NK-92 treated with Interleukin-12 subunit alpha and Interleukin-12 subunit beta, amount 100 ng/mL, for 24 hours (cell line): ENCODE data around the gene CHPF2.

Experiments used
- DNase-seq: peaks from one replicate; lab custom pipeline; 2025; lab: John Stamatoyannopoulos, UW

The CHPF2 gene

GRCh38 chr7:151204383-151205032, 27.8 kb upstream of the CHPF2 start:
- DNase-seq, result no peak

DNA sequence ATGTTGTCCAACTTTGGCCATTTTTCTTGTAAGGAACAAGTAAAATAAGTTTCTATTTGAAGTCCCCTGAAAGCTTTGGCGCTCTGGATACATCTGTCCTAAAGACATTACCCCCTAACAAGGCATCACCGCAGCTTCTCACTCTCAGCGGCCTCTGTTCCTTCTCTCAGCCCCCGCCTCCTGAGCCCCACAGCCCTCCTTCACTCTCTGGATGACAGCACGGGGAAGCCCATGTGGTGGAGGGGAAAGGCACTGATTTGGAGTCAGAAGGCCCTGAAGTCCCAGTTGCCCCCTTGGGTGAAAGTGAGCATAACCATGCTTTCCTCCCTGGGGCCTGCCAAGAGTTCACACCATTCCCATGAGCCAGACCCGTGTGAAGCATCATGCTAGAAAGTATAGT, 26.6 kb upstream of the CHPF2 start:
- no peak for DNase-seq

DNA sequence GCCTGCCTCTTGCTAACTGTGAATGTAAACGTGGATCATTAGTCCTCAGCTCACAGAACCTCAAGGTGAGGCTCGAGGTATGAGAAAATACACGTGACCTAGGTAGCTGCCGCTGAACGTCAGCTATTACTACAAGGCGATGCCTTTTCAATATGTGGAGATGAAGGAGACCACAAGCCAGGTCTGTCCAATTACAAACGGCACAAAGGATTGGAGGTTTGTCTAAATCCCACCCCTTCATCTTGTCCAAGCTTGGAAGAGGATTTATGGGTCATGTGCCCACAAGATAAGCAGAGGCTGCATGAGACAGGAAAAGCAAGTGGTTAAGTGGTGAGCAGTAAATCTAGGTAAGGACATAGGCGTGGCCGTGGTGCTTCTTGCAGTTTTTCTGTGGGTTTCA, 25.4 kb upstream of the CHPF2 start:
- no peak for DNase-seq

DNA sequence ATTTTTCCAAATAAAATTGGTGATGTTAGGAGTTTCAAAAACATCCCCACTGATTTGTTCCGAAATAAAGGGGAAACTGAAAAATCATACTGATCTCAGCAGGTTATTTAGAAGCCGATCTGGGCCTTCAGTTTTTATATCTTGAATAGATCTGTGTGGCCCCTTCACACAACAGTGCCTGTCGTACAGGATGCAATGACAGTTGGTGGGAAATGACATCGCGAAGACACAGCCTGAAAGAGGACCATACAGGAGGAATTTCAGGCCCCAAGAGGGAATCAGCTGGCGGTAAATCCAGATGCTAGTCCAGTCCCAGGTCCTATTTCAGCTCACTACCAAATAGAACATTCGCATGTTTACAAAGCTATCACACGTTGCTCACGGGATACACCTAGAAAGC, 25.0 kb upstream of the CHPF2 start:
- no peak for DNase-seq

GRCh38 chr7:151207804-151208203, 24.5 kb upstream of the CHPF2 start:
- DNase-seq, result no peak

DNA sequence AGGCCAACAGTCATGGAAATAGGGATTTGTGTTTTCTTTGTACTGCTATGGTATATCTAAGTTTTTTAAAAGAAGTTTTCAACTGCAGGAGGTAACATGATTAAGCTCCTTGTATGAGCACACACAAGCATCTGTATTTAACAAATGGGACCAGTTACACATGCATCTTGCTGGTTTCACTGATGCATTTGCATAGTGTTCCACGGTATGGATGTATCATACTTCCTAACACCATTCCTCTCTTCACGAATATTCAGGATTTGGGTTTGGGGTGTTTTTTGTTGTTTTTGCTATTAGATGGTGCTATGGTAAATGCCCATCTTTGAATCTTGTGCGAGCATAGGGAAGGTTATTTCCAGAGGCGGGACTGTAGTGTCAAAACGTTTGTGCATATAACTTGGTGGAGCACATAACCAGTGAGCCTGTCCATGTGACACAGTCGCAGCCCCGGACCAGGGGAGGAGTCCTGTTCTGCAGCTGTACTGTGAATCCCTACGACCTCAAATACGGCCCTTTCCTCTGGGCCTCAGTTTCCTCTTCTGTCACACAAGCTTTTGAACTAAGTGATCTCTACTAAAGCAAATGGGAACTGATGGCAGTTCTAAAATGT, 23.9 kb upstream of the CHPF2 start:
- DNase-seq, result no peak

- no peak for DNase-seq
These were observed 22.7 kb upstream of the CHPF2 start for GRCh38 chr7:151209588-151209987.

DNA sequence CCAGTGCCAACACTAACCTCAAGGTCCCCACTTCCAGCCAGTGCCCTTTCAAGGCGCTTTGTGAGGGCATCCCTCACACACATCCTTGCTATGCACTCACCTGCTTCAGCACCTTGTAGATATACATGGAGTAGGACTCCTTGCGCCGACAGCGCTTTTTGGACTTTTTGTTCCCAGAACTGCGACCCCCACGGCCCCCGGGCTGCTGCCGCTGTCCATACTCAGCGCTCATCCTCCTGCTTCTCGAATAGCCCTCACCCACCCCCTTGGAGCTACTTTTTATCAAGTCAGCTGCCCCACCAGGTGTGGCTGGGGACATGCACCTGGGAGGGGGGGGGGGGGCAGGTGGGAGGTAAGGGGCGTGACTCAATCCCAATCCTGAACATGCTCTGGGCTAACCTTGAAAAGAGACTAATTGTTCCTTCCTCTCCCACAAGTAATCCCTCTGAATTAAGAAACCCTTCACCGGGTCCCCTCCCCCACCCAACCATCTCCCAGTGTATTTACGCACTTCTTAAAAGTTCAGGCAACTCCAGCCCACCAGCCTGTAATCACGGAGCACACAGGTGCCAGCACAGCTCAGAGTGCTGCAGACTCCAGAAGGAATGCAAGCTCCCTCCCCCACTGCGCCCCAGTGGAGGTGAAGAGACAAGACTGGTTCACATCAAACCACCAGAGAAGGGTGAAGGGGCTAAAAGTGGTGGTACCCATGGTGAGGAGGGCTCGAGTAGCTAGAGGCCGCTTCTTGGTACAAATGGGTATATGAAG, 22.0 kb upstream of the CHPF2 start, which contains the start of gene H2BK1:
H2BK1 (minus strand) TSS at position 402 of the 768 bp plus-strand sequence; CDS start at position 232, 170 bp downstream.
- no peak for DNase-seq

DNA sequence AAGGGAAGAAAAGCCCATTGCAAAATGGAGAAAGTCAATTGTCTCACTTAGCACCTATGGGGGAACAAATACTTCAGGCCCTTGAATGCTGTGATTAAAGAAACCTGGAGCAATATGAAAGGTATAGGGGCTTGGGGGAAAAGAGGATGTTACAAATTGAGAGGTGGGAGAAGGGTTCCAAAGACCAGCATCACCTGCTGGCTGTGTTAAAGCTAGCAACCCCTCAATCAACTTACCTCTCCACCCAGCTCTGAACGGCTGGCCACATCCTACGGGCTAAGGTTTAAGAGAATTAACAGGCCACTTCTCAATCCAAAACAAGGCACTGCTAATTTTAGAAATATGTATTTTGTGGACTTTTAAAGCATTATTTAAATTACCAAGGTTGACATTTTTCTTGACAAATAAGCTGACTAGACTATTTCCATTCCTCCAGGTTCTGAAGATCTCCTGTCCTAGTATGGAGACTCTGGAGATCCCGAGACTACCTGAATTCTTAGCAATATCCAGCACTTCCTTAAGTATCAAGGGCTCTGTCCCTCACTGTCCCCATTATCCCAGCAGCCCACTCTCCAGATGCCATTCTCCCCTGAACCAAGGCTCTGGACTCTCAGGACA, 21.0 kb upstream of the CHPF2 start:
- no peak for DNase-seq

- no peak for DNase-seq
These were observed 19.7 kb upstream of the CHPF2 start for GRCh38 chr7:151212626-151213025.

- no peak for DNase-seq
These were observed 18.5 kb upstream of the CHPF2 start for GRCh38 chr7:151213826-151214225.

DNA sequence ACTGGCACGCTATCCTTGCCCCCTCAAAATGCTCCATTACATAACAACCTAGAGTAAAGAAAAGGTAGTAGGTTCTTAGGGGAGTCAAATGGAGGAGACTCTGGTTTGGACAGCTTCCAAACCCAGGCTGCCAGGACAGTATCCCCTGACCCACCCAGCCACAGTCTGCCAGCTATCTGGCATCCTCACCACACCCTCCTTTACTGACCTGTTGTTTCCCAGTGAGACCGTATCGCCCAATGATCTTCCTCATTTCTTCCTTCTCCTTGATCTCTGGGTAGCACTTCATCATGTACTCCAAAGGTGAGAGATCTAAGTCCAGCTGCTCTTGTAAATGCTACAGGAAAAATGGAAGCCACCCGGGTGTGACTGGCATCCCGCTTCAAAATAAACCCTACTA, 16.9 kb upstream of the CHPF2 start:
- DNase-seq, result no peak

- DNase-seq, result no peak
These were observed 14.1 kb upstream of the CHPF2 start for GRCh38 chr7:151218170-151218569.

- no peak for DNase-seq
These were observed 8.6 kb upstream of the CHPF2 start for GRCh38 chr7:151223728-151224127.

GRCh38 chr7:151225948-151226510, 6.3 kb upstream of the CHPF2 start:
- no peak for DNase-seq

DNA sequence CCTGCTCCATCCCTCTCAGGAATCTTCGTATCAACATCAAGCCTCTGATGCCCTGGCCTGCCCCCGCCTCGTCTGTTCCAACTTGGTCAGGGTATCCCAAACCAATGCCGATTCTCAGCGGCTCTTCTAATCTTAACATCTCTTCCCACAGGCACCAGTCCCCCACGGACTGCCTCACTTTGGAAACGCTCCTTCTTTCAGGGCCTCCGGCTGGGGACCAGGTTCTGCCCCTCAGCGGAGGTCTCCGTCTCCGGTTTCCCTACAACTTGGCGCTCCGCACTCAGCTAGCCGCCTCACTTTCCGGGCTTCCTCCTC, 5.8 kb upstream of the CHPF2 start:
- no peak for DNase-seq

GRCh38 chr7:151226875-151227782, 5.2 kb upstream of the CHPF2 start, which contains the start of gene ABCF2:
ABCF2 (minus strand) TSS chr7:151227205; CDS start chr7:151226458, 747 bp downstream.
- DNase-seq, result peak; percentile 97

- DNase-seq, result no peak
These were observed 4.0 kb upstream of the CHPF2 start for GRCh38 chr7:151228024-151228866.

DNA sequence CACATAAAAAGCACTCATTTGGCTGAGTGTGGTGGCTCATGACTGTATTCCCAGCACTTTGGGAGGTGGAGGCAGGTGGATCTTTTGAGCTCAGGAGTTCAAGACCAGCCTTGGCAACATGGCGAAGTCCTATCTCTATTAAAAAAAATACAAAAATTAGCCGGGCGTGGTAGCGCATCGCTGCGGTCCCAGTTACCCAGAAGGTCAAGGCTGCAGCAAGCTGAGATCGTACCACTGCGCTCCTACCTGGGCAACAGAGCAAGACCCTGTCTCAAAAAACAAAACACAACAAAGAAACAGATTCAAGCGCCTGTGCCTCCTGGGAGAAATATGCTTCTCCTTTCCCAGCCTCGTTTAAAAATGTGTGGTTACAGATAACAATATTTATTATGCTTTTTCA, 3.0 kb upstream of the CHPF2 start:
- no peak for DNase-seq

GRCh38 chr7:151231080-151231479, 1.2 kb upstream of the CHPF2 start:
- DNase-seq, result no peak
